ENCODE measurements around the gene HSD17B4.

The HSD17B4 gene

GRCh38 chr5:119452373-119453039 lies at the start of gene HSD17B4:
HSD17B4 (plus strand) TSS chr5:119452497; CDS start chr5:119452576, 79 bp downstream.
- Mint-ChIP-seq H3K27me3 (ENCODE audit: low read depth, poor library complexity) (peaks cover 3% of the 10 kb centered on the region), H3K36me3 (ENCODE audit: low read depth) (peaks cover 34% of the 10 kb centered on the region), H3K27ac (peak within 1 kb of the TSS; percentile 90), H3K4me3 (peak within 1 kb of the TSS; percentile 97), H3K9me3 (peaks cover 32% of the 10 kb centered on the region), H3K4me1 (peaks cover 12% of the 10 kb centered on the region)
- TF ChIP-seq CTCF (IDR thresholded peaks at IDR 0.05), result no peak
- peak; percentile 85 for DNase-seq

GRCh38 chr5:119402555-119402954 lies 49.7 kb upstream of the HSD17B4 start:
- DNase-seq, result no peak
- Mint-ChIP-seq H3K4me3 (no peak overlapping the region), H3K27me3 (ENCODE audit: low read depth, poor library complexity) (peaks cover 9% of the 10 kb centered on the region), H3K27ac (peak overlapping the region; percentile 37), H3K4me1 (peaks cover 35% of the 10 kb centered on the region), H3K36me3 (ENCODE audit: low read depth) (no peaks in the 10 kb centered on the region), H3K9me3 (no peaks in the 10 kb centered on the region)
- TF ChIP-seq CTCF (IDR thresholded peaks at IDR 0.05), result no peak

GRCh38 chr5:119404033-119404432 lies 48.3 kb upstream of the HSD17B4 start:
- DNase-seq, result no peak
- no peaks in the 10 kb centered on the region for H3K9me3 Mint-ChIP-seq
- peaks cover 32% of the 10 kb centered on the region for H3K4me1 Mint-ChIP-seq
- no peak overlapping the region for H3K4me3 Mint-ChIP-seq
- no peaks in the 10 kb centered on the region for H3K36me3 Mint-ChIP-seq (ENCODE audit: low read depth)
- no peak for TF ChIP-seq CTCF (IDR thresholded peaks at IDR 0.05)
- H3K27me3 Mint-ChIP-seq (ENCODE audit: low read depth, poor library complexity), result peaks cover 9% of the 10 kb centered on the region
- no peak overlapping the region for H3K27ac Mint-ChIP-seq

GRCh38 chr5:119405419-119405818 lies 46.9 kb upstream of the HSD17B4 start:
- H3K36me3 Mint-ChIP-seq (ENCODE audit: low read depth), result no peaks in the 10 kb centered on the region
- no peak for TF ChIP-seq CTCF (IDR thresholded peaks at IDR 0.05)
- no peak overlapping the region for H3K27ac Mint-ChIP-seq
- H3K9me3 Mint-ChIP-seq, result no peaks in the 10 kb centered on the region
- no peak overlapping the region for H3K4me3 Mint-ChIP-seq
- DNase-seq, result no peak
- peaks cover 13% of the 10 kb centered on the region for H3K27me3 Mint-ChIP-seq (ENCODE audit: low read depth, poor library complexity)
- H3K4me1 Mint-ChIP-seq, result peaks cover 27% of the 10 kb centered on the region

GRCh38 chr5:119406551-119407110 lies 45.7 kb upstream of the HSD17B4 start:
- no peak for DNase-seq
- Mint-ChIP-seq H3K36me3 (ENCODE audit: low read depth) (no peaks in the 10 kb centered on the region), H3K4me3 (no peak overlapping the region), H3K27ac (no peak overlapping the region), H3K4me1 (peaks cover 30% of the 10 kb centered on the region), H3K27me3 (ENCODE audit: low read depth, poor library complexity) (peaks cover 18% of the 10 kb centered on the region), H3K9me3 (no peaks in the 10 kb centered on the region)
- no peak for TF ChIP-seq CTCF (IDR thresholded peaks at IDR 0.05)

Data from nephron progenitor cell (in vitro differentiated cells).